Measurements from ENCODE around the gene SPATA9.

Gene SPATA9

GRCh38 chr5:95684361-95684760 is 1.6 kb upstream of the SPATA9 start:
- DNase-seq (ENCODE audit: low spot score), result no peak

GRCh38 chr5:95673081-95673480 is 9.7 kb downstream of the SPATA9 start:
- peak; percentile 19 for DNase-seq (ENCODE audit: low spot score)

GRCh38 chr5:95672641-95673040 is 10.2 kb downstream of the SPATA9 start:
- no peak for DNase-seq (ENCODE audit: low spot score)

GRCh38 chr5:95671826-95672225 is 11.0 kb downstream of the SPATA9 start:
- no peak for DNase-seq (ENCODE audit: low spot score)

- DNase-seq (ENCODE audit: low spot score), result no peak
Measured at GRCh38 chr5:95670568-95670967, 12.2 kb downstream of the SPATA9 start.

GRCh38 chr5:95669985-95670384 is 12.8 kb downstream of the SPATA9 start:
- no peak for DNase-seq (ENCODE audit: low spot score)

- no peak for DNase-seq (ENCODE audit: low spot score)
Measured at GRCh38 chr5:95669540-95669939, 13.3 kb downstream of the SPATA9 start.

- DNase-seq (ENCODE audit: low spot score), result no peak
Measured at GRCh38 chr5:95668728-95669127, 14.1 kb downstream of the SPATA9 start.

- no peak for DNase-seq (ENCODE audit: low spot score)
Measured at GRCh38 chr5:95668216-95668615, 14.6 kb downstream of the SPATA9 start.

GRCh38 chr5:95667678-95668077 is 15.1 kb downstream of the SPATA9 start:
- no peak for DNase-seq (ENCODE audit: low spot score)

GRCh38 chr5:95667061-95667618 is 15.7 kb downstream of the SPATA9 start:
- no peak for DNase-seq (ENCODE audit: low spot score)

GRCh38 chr5:95664204-95664786 is 18.5 kb downstream of the SPATA9 start:
- DNase-seq (ENCODE audit: low spot score), result no peak

GRCh38 chr5:95662946-95663345 is 19.8 kb downstream of the SPATA9 start:
- no peak for DNase-seq (ENCODE audit: low spot score)

GRCh38 chr5:95660060-95660459 is 22.7 kb downstream of the SPATA9 start:
- DNase-seq (ENCODE audit: low spot score), result no peak

- no peak for DNase-seq (ENCODE audit: low spot score)
Measured at GRCh38 chr5:95655575-95655974, 27.2 kb downstream of the SPATA9 start.

- DNase-seq (ENCODE audit: low spot score), result no peak
Measured at GRCh38 chr5:95654196-95654595, 28.6 kb downstream of the SPATA9 start.

- no peak for DNase-seq (ENCODE audit: low spot score)
Measured at GRCh38 chr5:95652849-95653248, 29.9 kb downstream of the SPATA9 start.

GRCh38 chr5:95649842-95650620 is 32.8 kb downstream of the SPATA9 start:
- DNase-seq (ENCODE audit: low spot score), result no peak

- DNase-seq (ENCODE audit: low spot score), result no peak
Measured at GRCh38 chr5:95649274-95649673, 33.5 kb downstream of the SPATA9 start.

- no peak for DNase-seq (ENCODE audit: low spot score)
Measured at GRCh38 chr5:95647886-95648860, 34.6 kb downstream of the SPATA9 start.

- peak; percentile 49 for DNase-seq (ENCODE audit: low spot score)
Measured at GRCh38 chr5:95646569-95647431, 36.0 kb downstream of the SPATA9 start, which contains the start of gene RFESD. Gene RFESD (plus strand): TSS chr5:95646777. CDS start chr5:95652272, 5,495 bp downstream.

Data from HuH-7.5 (cell line).